PC-9 (cell line): ENCODE data around the gene RHOJ.

Experiments used
- EZH2 ChIP-seq: fragments of 200-600 bp; sonication (generic); IDR thresholded peaks from 2 replicates; pipeline ENCODE4 v1.8.0; 2017; ENCODE audit warnings: antibody characterized with exemption, low read depth
- TF ChIP-seq, protein P1 (sequence below): fragments of 200-600 bp; sonication (generic); conservative IDR thresholded peaks from 2 replicates; pipeline ENCODE4 v1.6.1; 2017; ENCODE audit warnings: mixed run types, antibody characterized with exemption, mild to moderate bottlenecking, moderate library complexity

- TF ChIP-seq EZH2: no peak
- TF ChIP-seq, protein P1, sequence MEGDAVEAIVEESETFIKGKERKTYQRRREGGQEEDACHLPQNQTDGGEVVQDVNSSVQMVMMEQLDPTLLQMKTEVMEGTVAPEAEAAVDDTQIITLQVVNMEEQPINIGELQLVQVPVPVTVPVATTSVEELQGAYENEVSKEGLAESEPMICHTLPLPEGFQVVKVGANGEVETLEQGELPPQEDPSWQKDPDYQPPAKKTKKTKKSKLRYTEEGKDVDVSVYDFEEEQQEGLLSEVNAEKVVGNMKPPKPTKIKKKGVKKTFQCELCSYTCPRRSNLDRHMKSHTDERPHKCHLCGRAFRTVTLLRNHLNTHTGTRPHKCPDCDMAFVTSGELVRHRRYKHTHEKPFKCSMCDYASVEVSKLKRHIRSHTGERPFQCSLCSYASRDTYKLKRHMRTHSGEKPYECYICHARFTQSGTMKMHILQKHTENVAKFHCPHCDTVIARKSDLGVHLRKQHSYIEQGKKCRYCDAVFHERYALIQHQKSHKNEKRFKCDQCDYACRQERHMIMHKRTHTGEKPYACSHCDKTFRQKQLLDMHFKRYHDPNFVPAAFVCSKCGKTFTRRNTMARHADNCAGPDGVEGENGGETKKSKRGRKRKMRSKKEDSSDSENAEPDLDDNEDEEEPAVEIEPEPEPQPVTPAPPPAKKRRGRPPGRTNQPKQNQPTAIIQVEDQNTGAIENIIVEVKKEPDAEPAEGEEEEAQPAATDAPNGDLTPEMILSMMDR: no peak
These were observed 81.8 kb downstream of the RHOJ start for GRCh38 chr14:63286071-63286470.
